ENCODE results near the gene GANC.

Gene GANC

DNA sequence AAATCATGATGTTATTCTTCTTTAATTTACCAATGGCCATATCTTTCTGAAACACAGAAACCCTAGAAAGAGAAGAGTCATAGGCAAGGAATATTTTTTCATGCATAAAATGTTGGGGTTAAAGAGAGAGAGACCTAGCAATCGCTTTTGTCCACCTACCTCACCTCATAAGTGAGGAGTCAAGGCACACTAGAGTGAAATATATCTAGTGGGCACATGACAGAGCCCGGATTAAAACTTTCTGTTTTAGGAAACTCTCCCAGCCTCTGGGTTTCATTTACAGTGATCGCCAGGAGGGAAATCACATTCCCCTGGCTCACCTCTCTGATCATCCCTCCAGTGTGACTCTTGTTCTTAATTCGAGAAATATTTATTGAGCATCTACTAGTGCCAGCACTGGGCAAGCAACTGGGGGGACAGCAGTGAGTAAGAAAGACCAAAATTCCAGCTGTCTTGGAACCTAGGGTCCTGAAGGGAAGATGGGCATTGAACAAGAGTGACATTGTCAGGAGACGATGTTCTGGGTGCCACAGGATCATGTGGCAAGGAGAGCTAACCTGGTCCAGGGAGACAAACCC, 87.6 kb downstream of the GANC start:
- H2BK5ac ChIP-seq (ENCODE audit: low read depth, low read length, poor library complexity) = no peak overlapping the region
- H3K14ac ChIP-seq (ENCODE audit: low read length) = no peak overlapping the region
- DNase-seq = no peak
- no peaks in the 10 kb centered on the region for H3K36me3 ChIP-seq (ENCODE audit: control insufficient read depth in 1 of 2, insufficient read depth in 2 of 2, low read length in 2 of 2)
- H3K27ac ChIP-seq (ENCODE audit: low read depth, low read length) = no peak overlapping the region
- no peak overlapping the region for H4K91ac ChIP-seq (ENCODE audit: low read depth, low read length)
- no peak overlapping the region for H3K4ac ChIP-seq (ENCODE audit: low read depth, low read length)
- no peak overlapping the region for H3K18ac ChIP-seq (ENCODE audit: low read length)
- WGBS (ENCODE audit: extremely low coverage, insufficient coverage, insufficient read length) = no CpG with 5 or more reads among the region's 5 CpGs
- no peak overlapping the region for H2AK5ac ChIP-seq (ENCODE audit: low read length)
- no peak overlapping the region for H2BK120ac ChIP-seq (ENCODE audit: insufficient read depth, low read length, poor library complexity)
- no peaks in the 10 kb centered on the region for H3K27me3 ChIP-seq (ENCODE audit: insufficient read depth, low read length)
- H3K4me2 ChIP-seq (ENCODE audit: low read length) = no peak overlapping the region
- no peak overlapping the region for H2BK12ac ChIP-seq (ENCODE audit: low read length)
- H3K4me1 ChIP-seq (ENCODE audit: control insufficient read depth in 1 of 2, insufficient read depth in 2 of 2, low read length in 2 of 2) = no peaks in the 10 kb centered on the region
- H4K8ac ChIP-seq (ENCODE audit: low read depth, low read length) = no peak overlapping the region
- no peak overlapping the region for H3K4me3 ChIP-seq (ENCODE audit: low read depth, low read length)
- H3K9me3 ChIP-seq (ENCODE audit: insufficient read depth, low read depth, low read length) = no peaks in the 10 kb centered on the region
- H3K23ac ChIP-seq (ENCODE audit: low read length) = no peak overlapping the region
- H3K9ac ChIP-seq (ENCODE audit: low read length) = no peak overlapping the region
- no peak overlapping the region for H2AFZ ChIP-seq (ENCODE audit: insufficient read depth, low read length, poor library complexity)
- no peak overlapping the region for H4K12ac ChIP-seq (ENCODE audit: low read depth, low read length)
- H3K79me1 ChIP-seq (ENCODE audit: low read length) = no peaks in the 10 kb centered on the region
- H3K79me2 ChIP-seq (ENCODE audit: control insufficient read depth, insufficient read depth, low read length, poor library complexity) = no peaks in the 10 kb centered on the region

DNA sequence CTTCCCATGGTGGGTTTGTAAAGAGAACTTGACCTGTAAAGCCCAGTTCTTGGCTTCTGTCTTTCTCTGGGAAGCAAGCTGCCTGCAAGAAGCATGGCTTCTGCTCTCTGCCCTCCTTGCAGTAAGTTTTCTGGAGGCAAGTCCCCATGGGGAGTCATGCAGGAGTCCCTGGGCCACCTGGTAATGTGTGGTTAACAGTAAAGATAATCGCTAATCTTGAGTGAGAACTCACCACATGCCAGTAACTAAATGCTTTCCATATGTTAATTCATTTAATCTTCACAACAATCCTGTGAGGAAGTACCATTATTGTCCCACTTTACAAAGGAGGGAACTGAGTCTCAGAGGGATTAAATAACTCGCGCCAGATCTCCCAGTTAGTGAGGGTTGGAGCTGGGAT, 90.5 kb downstream of the GANC start:
- no peaks in the 10 kb centered on the region for H3K79me2 ChIP-seq (ENCODE audit: control insufficient read depth, insufficient read depth, low read length, poor library complexity)
- WGBS (ENCODE audit: extremely low coverage, insufficient coverage, insufficient read length) = no CpG with 5 or more reads among the region's 3 CpGs
- no peak overlapping the region for H4K12ac ChIP-seq (ENCODE audit: low read depth, low read length)
- no peaks in the 10 kb centered on the region for H3K79me1 ChIP-seq (ENCODE audit: low read length)
- H2BK5ac ChIP-seq (ENCODE audit: low read depth, low read length, poor library complexity) = no peak overlapping the region
- H3K4ac ChIP-seq (ENCODE audit: low read depth, low read length) = no peak overlapping the region
- DNase-seq = no peak
- H3K14ac ChIP-seq (ENCODE audit: low read length) = no peak overlapping the region
- no peak overlapping the region for H2BK12ac ChIP-seq (ENCODE audit: low read length)
- no peaks in the 10 kb centered on the region for H3K9me3 ChIP-seq (ENCODE audit: insufficient read depth, low read depth, low read length)
- H3K4me1 ChIP-seq (ENCODE audit: control insufficient read depth in 1 of 2, insufficient read depth in 2 of 2, low read length in 2 of 2) = no peaks in the 10 kb centered on the region
- no peak overlapping the region for H3K23ac ChIP-seq (ENCODE audit: low read length)
- H2BK120ac ChIP-seq (ENCODE audit: insufficient read depth, low read length, poor library complexity) = no peak overlapping the region
- H2AK5ac ChIP-seq (ENCODE audit: low read length) = no peak overlapping the region
- H3K18ac ChIP-seq (ENCODE audit: low read length) = no peak overlapping the region
- H3K4me3 ChIP-seq (ENCODE audit: low read depth, low read length) = no peak overlapping the region
- H2AFZ ChIP-seq (ENCODE audit: insufficient read depth, low read length, poor library complexity) = no peak overlapping the region
- H3K27me3 ChIP-seq (ENCODE audit: insufficient read depth, low read length) = no peaks in the 10 kb centered on the region
- no peak overlapping the region for H3K27ac ChIP-seq (ENCODE audit: low read depth, low read length)
- no peak overlapping the region for H3K4me2 ChIP-seq (ENCODE audit: low read length)
- no peak overlapping the region for H4K91ac ChIP-seq (ENCODE audit: low read depth, low read length)
- H3K36me3 ChIP-seq (ENCODE audit: control insufficient read depth in 1 of 2, insufficient read depth in 2 of 2, low read length in 2 of 2) = no peaks in the 10 kb centered on the region
- no peak overlapping the region for H4K8ac ChIP-seq (ENCODE audit: low read depth, low read length)
- H3K9ac ChIP-seq (ENCODE audit: low read length) = no peak overlapping the region

DNA sequence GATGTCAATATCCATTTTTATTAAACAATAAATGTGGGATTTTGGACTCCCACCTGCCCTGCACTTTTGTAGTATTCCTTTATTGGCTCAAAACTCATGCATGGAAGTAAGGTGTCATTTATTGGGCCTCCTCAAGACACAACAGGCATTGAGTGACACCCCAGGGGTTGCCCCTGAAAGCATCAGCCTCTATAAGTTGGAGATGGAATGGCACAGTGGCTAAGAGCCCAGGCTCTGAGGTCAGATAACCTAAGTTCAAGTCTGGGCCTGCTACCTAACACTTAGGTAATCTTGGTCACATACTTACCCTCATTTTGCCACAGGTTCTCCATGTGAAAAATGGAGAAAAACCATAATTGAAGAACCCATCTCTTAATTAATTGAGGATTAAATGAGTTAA, 90.9 kb downstream of the GANC start:
- H3K36me3 ChIP-seq (ENCODE audit: control insufficient read depth in 1 of 2, insufficient read depth in 2 of 2, low read length in 2 of 2) = no peaks in the 10 kb centered on the region
- no peaks in the 10 kb centered on the region for H3K79me1 ChIP-seq (ENCODE audit: low read length)
- H3K27ac ChIP-seq (ENCODE audit: low read depth, low read length) = no peak overlapping the region
- no peak overlapping the region for H3K4me3 ChIP-seq (ENCODE audit: low read depth, low read length)
- DNase-seq = no peak
- H4K12ac ChIP-seq (ENCODE audit: low read depth, low read length) = no peak overlapping the region
- no peak overlapping the region for H3K23ac ChIP-seq (ENCODE audit: low read length)
- no peak overlapping the region for H4K91ac ChIP-seq (ENCODE audit: low read depth, low read length)
- no peak overlapping the region for H2BK120ac ChIP-seq (ENCODE audit: insufficient read depth, low read length, poor library complexity)
- no peaks in the 10 kb centered on the region for H3K79me2 ChIP-seq (ENCODE audit: control insufficient read depth, insufficient read depth, low read length, poor library complexity)
- H3K18ac ChIP-seq (ENCODE audit: low read length) = no peak overlapping the region
- H2BK12ac ChIP-seq (ENCODE audit: low read length) = no peak overlapping the region
- no peak overlapping the region for H2AK5ac ChIP-seq (ENCODE audit: low read length)
- no peaks in the 10 kb centered on the region for H3K27me3 ChIP-seq (ENCODE audit: insufficient read depth, low read length)
- H3K14ac ChIP-seq (ENCODE audit: low read length) = no peak overlapping the region
- no peak overlapping the region for H3K4me2 ChIP-seq (ENCODE audit: low read length)
- no peak overlapping the region for H4K8ac ChIP-seq (ENCODE audit: low read depth, low read length)
- no peak overlapping the region for H2AFZ ChIP-seq (ENCODE audit: insufficient read depth, low read length, poor library complexity)
- H3K4ac ChIP-seq (ENCODE audit: low read depth, low read length) = no peak overlapping the region
- H3K4me1 ChIP-seq (ENCODE audit: control insufficient read depth in 1 of 2, insufficient read depth in 2 of 2, low read length in 2 of 2) = no peaks in the 10 kb centered on the region
- no peak overlapping the region for H2BK5ac ChIP-seq (ENCODE audit: low read depth, low read length, poor library complexity)
- no peaks in the 10 kb centered on the region for H3K9me3 ChIP-seq (ENCODE audit: insufficient read depth, low read depth, low read length)
- no peak overlapping the region for H3K9ac ChIP-seq (ENCODE audit: low read length)

DNA sequence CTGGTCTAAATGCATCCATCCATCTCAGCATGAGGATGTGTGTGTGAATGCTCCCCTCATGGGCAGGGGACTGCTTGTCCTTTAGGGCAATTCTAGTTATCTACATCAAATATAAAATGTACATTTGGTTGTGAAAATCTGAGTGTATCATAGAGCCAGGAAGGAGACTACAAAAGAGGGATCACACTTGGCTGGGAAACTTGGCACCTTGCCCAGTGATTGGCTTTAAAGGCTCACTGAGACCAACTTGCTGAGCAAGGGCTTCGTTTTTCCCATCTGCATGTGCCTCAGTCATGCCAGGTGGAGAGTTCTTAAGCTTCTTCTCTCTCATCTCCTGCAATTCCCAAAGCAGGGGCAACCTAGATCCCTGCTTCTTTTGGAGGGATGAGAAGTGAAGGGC, 91.5 kb downstream of the GANC start:
- no peak overlapping the region for H4K8ac ChIP-seq (ENCODE audit: low read depth, low read length)
- no peak overlapping the region for H3K4me3 ChIP-seq (ENCODE audit: low read depth, low read length)
- WGBS (ENCODE audit: extremely low coverage, insufficient coverage, insufficient read length) = no CpG with 5 or more reads among the region's 1 CpG
- no peak overlapping the region for H2BK120ac ChIP-seq (ENCODE audit: insufficient read depth, low read length, poor library complexity)
- H3K9me3 ChIP-seq (ENCODE audit: insufficient read depth, low read depth, low read length) = no peaks in the 10 kb centered on the region
- H3K23ac ChIP-seq (ENCODE audit: low read length) = no peak overlapping the region
- no peaks in the 10 kb centered on the region for H3K4me1 ChIP-seq (ENCODE audit: control insufficient read depth in 1 of 2, insufficient read depth in 2 of 2, low read length in 2 of 2)
- H2AFZ ChIP-seq (ENCODE audit: insufficient read depth, low read length, poor library complexity) = no peak overlapping the region
- H3K79me2 ChIP-seq (ENCODE audit: control insufficient read depth, insufficient read depth, low read length, poor library complexity) = no peaks in the 10 kb centered on the region
- no peaks in the 10 kb centered on the region for H3K27me3 ChIP-seq (ENCODE audit: insufficient read depth, low read length)
- H3K9ac ChIP-seq (ENCODE audit: low read length) = no peak overlapping the region
- no peaks in the 10 kb centered on the region for H3K79me1 ChIP-seq (ENCODE audit: low read length)
- H2BK12ac ChIP-seq (ENCODE audit: low read length) = no peak overlapping the region
- H3K36me3 ChIP-seq (ENCODE audit: control insufficient read depth in 1 of 2, insufficient read depth in 2 of 2, low read length in 2 of 2) = no peaks in the 10 kb centered on the region
- no peak overlapping the region for H3K4ac ChIP-seq (ENCODE audit: low read depth, low read length)
- no peak overlapping the region for H2BK5ac ChIP-seq (ENCODE audit: low read depth, low read length, poor library complexity)
- H3K14ac ChIP-seq (ENCODE audit: low read length) = no peak overlapping the region
- H3K18ac ChIP-seq (ENCODE audit: low read length) = no peak overlapping the region
- H4K91ac ChIP-seq (ENCODE audit: low read depth, low read length) = no peak overlapping the region
- H4K12ac ChIP-seq (ENCODE audit: low read depth, low read length) = no peak overlapping the region
- no peak overlapping the region for H3K4me2 ChIP-seq (ENCODE audit: low read length)
- no peak overlapping the region for H2AK5ac ChIP-seq (ENCODE audit: low read length)
- no peak for DNase-seq
- H3K27ac ChIP-seq (ENCODE audit: low read depth, low read length) = no peak overlapping the region

All from trophoblast cell (in vitro differentiated cells and primary cell).